Panc1 (cell line): ENCODE data around the gene TECPR1. TPM values are rescaled to one million over a fixed set of nuclear protein-coding genes. Genes with fewer than 3 reads are reported as not detected.
A peak's percentile ranks its signal among the peaks of the same experiment; 100 is the strongest.

Source experiments
- ATAC-seq: fragments of 200-7000 bp; cut with Tn5 transposase; 2 replicates; pipeline ENCODE4 v1.9.1; 2020; ENCODE audit warnings: mild to moderate bottlenecking, moderate library complexity
- BruUV-seq: library from RNA; stranded (reverse); fragments of 400-500 nt; replicated peaks from 2 replicates; lab custom pipeline; 2021; lab: Mats Ljungman, UMichigan
- CTCF ChIA-PET: fragments of 300-600 bp; sonication (Branson Sonifier 250); formaldehyde crosslinking; loops from one replicate; lab custom pipeline; 2022; ENCODE audit warnings: antibody characterized with exemption; lab: Charles Lee
- POLR2A ChIA-PET: fragments of 300-600 bp; sonication (Branson Sonifier 250); formaldehyde crosslinking; loops from one replicate; lab custom pipeline; 2022; ENCODE audit warnings: antibody characterized with exemption; lab: Charles Lee
- DNase-seq: peaks from one replicate; pipeline ENCODE4 v3.0.0-alpha.2; 2010; ENCODE audit warnings: low read depth, low spot score
- H3K27ac ChIP-seq: 2 replicates; pipeline ENCODE4 v1.5.1; 2011; ENCODE audit warnings: mild to moderate bottlenecking, low read length, inconsistent platforms
- H3K27me3 ChIP-seq: fragments of 200-500 bp; sonication (Bioruptor generic); 2 replicates; pipeline ENCODE4 v1.6.0; 2014; ENCODE audit warnings: low read length, inconsistent platforms; ENCODE audit not compliant: control insufficient read depth, insufficient read depth
- H3K36me3 ChIP-seq: fragments of 200-500 bp; sonication (Bioruptor generic); 2 replicates; pipeline ENCODE4 v1.5.1; 2014; ENCODE audit warnings: inconsistent platforms, mild to moderate bottlenecking, low read length, moderate library complexity; ENCODE audit not compliant: control insufficient read depth, insufficient read depth
- H3K4me1 ChIP-seq: 2 replicates; pipeline ENCODE4 v1.5.1; 2011; ENCODE audit warnings: inconsistent platforms, mild to moderate bottlenecking, low read length, moderate library complexity; ENCODE audit not compliant: control insufficient read depth, insufficient read depth
- H3K4me3 ChIP-seq, 2 experiments: 2 replicates each; pipeline ENCODE4 v1.5.1; 2011 to 2012; ENCODE audit warnings: low read depth in 2 of 2, low read length in 2 of 2, mild to moderate bottlenecking in 2 of 2, inconsistent platforms in 1 of 2, moderate library complexity in 1 of 2
- H3K9me3 ChIP-seq: fragments of 200-500 bp; sonication (Bioruptor generic); 2 replicates; pipeline ENCODE4 v1.5.1; 2014; ENCODE audit warnings: low read depth, mild to moderate bottlenecking, inconsistent platforms, low read length, moderate library complexity; ENCODE audit not compliant: control insufficient read depth, insufficient read depth
- POLR2AphosphoS5 ChIP-seq: IDR thresholded peaks from 2 replicates; pipeline ENCODE4 v1.6.1; 2012; ENCODE audit warnings: mild to moderate bottlenecking, low read depth, low read length, moderate library complexity
- SIN3A ChIP-seq: IDR thresholded peaks from 2 replicates; pipeline ENCODE4 v1.6.1; 2012; ENCODE audit warnings: low read depth, mild to moderate bottlenecking, low read length, moderate library complexity, borderline replicate concordance; ENCODE audit not compliant: insufficient read depth
- TCF7L2 ChIP-seq: IDR thresholded peaks from 2 replicates; pipeline ENCODE4 v1.6.1; 2011; ENCODE audit warnings: mild to moderate bottlenecking, low read depth, low read length, inconsistent platforms
- in situ Hi-C: cut with HindIII; loops from 2 replicates; pipeline ENCODE4 v1.10.0; 2016; ENCODE audit warnings: low sequenced_read_pairs, low pct_unique_long_range_greater_than_20kb
- intact Hi-C: fragments of 100-400 bp; cut with micrococcal nuclease; formaldehyde crosslinking; loops from one replicate; pipeline ENCODE4 v1.10.0; 2022; ENCODE audit not compliant: unreplicated experiment
- total RNA-seq: library from RNA; stranded (reverse); gene quantifications from one replicate; pipeline ENCODE4 v1.2.1, GENCODE V29; 2021; ENCODE audit not compliant: unreplicated experiment
- TF ChIP-seq, protein P1 (sequence below), 2 experiments: IDR thresholded peaks; 2 replicates each; pipeline ENCODE4 v1.6.1; 2011 to 2012; ENCODE audit warnings: low read depth in 2 of 2, control low read depth in 1 of 2, low read length in 1 of 2, mild to moderate bottlenecking in 1 of 2, moderate library complexity in 1 of 2; ENCODE audit not compliant: insufficient read depth in 1 of 2
- TF ChIP-seq, protein P2 (sequence below): fragments of 450-650 bp; IDR thresholded peaks from 2 replicates; pipeline ENCODE4 v1.5.1; 2017; ENCODE audit warnings: mild to moderate bottlenecking

The TECPR1 gene
- total RNA-seq, 1 experiment from 2014 or later = 21.0 TPM

DNA sequence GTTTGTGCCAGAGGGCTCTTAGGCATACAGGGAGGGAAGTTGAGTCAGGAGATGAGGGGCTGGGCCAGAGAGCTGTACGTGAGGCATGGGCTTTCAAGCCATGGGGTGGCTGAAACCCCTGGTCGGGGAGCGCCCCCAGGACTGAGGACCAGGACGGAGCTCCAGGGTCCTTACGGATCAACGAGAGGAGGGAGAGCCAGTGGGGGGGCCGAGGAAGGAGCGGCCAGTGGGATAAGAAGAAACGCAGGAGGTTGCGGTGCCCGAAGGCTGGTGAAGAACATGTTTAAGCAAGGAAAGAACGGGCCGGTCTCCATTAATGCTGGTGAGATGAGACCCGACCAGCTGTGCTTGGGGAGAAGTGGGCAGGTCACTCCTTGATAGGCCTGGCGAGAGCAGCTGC, 84.4 kb downstream of the TECPR1 start (continued):
- TF ChIP-seq TCF7L2 = no peak

DNA sequence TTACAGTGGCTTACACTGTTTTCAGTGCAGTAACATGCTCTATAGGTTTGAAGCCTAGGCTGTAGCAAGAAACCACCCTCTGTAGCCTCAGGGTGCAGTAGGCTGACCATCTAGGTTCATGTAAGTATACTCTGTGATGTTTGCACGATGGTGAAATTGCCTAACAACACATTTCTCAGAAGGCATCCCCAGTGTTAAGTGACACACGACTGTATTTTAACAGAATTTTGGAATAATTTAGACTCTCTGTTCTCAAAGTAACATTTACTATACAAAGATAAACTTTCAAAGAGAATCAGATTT, 85.4 kb downstream of the TECPR1 start:
- Histone ChIP-seq H3K4me1 (peaks cover 6% of the 10 kb centered on the region), H3K9me3 (no peaks in the 10 kb centered on the region), H3K27me3 (no peaks in the 10 kb centered on the region), H3K4me3 (no peak overlapping the region), H3K36me3 (no peaks in the 10 kb centered on the region), H3K27ac (no peak overlapping the region)
- DNase-seq (no peak), ATAC-seq (no peak)
- BruUV-seq = no TSS peak
- TF ChIP-seq POLR2AphosphoS5 (no peak), SIN3A (no peak), TCF7L2 (no peak)
- TF ChIP-seq, protein P1, sequence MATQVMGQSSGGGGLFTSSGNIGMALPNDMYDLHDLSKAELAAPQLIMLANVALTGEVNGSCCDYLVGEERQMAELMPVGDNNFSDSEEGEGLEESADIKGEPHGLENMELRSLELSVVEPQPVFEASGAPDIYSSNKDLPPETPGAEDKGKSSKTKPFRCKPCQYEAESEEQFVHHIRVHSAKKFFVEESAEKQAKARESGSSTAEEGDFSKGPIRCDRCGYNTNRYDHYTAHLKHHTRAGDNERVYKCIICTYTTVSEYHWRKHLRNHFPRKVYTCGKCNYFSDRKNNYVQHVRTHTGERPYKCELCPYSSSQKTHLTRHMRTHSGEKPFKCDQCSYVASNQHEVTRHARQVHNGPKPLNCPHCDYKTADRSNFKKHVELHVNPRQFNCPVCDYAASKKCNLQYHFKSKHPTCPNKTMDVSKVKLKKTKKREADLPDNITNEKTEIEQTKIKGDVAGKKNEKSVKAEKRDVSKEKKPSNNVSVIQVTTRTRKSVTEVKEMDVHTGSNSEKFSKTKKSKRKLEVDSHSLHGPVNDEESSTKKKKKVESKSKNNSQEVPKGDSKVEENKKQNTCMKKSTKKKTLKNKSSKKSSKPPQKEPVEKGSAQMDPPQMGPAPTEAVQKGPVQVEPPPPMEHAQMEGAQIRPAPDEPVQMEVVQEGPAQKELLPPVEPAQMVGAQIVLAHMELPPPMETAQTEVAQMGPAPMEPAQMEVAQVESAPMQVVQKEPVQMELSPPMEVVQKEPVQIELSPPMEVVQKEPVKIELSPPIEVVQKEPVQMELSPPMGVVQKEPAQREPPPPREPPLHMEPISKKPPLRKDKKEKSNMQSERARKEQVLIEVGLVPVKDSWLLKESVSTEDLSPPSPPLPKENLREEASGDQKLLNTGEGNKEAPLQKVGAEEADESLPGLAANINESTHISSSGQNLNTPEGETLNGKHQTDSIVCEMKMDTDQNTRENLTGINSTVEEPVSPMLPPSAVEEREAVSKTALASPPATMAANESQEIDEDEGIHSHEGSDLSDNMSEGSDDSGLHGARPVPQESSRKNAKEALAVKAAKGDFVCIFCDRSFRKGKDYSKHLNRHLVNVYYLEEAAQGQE (IDR thresholded peaks at IDR 0.05; ENCODE audit: insufficient read depth in 1 of 2, low read depth in 2 of 2, low read length in 1 of 2) = no peak
- TF ChIP-seq, protein P2, sequence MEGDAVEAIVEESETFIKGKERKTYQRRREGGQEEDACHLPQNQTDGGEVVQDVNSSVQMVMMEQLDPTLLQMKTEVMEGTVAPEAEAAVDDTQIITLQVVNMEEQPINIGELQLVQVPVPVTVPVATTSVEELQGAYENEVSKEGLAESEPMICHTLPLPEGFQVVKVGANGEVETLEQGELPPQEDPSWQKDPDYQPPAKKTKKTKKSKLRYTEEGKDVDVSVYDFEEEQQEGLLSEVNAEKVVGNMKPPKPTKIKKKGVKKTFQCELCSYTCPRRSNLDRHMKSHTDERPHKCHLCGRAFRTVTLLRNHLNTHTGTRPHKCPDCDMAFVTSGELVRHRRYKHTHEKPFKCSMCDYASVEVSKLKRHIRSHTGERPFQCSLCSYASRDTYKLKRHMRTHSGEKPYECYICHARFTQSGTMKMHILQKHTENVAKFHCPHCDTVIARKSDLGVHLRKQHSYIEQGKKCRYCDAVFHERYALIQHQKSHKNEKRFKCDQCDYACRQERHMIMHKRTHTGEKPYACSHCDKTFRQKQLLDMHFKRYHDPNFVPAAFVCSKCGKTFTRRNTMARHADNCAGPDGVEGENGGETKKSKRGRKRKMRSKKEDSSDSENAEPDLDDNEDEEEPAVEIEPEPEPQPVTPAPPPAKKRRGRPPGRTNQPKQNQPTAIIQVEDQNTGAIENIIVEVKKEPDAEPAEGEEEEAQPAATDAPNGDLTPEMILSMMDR = no peak
- in situ Hi-C loops (no loop called here), intact Hi-C loops (loop anchor here (1.0 kb wide), 1 partner anchor 60 kb away; the partner anchor contains the start of gene LMTK2)
- ChIA-PET POLR2A (interaction anchor here (0.5 kb wide), 1 partner anchor 180 kb away, joined by 3 read pairs; no protein-coding TSS in a partner anchor), CTCF (interaction anchor here (0.5 to 5.8 kb wide), 5 partner anchors 19 to 143 kb away, joined by 3 to 108 read pairs (median 6); no protein-coding TSS in a partner anchor)

DNA sequence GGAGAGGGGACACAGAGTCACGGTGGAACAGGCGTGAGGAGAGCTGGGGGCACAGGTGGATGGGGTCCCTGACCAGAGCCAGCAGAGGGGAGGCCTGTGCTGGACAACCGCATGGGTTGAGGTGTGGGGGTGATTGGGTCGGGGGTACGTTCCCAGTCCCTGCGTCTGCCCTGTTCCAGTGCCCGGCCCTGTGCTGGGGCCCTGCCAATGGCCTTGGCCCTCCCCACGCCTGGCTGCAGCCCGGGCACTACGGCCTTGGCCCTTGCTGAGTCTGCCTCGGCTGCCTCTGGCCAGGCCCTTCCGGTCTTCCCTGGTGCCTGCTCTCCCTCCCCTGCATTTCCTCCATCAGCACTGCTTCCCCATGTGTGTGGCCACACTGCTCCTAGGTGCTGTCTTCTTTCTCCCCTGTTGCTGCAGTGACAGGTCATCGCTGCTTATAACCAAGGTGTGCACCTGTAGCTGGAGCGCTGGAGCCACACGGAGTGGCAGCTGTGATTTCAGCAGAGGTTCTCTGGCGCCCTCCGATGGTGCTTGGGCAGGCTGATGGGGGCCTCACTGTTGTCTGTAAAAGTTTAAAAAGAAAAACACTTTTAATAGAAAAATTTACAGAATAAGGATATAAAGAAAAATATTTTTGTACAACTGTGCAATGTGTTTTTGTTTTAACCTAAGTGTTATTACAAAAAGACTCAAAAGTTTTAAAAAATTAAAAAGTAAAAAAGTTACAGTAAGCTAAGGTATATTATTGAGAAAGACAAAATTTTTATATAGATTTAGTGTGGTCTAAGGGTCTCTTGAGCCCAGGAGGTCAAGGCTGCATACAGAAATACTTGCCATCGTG, 86.0 kb downstream of the TECPR1 start:
- intact Hi-C loops (loop anchor here (1.0 kb wide), 1 partner anchor 60 kb away; the partner anchor contains the start of gene LMTK2), in situ Hi-C loops (no loop called here)
- Histone ChIP-seq H3K9me3 (no peaks in the 10 kb centered on the region), H3K4me1 (peaks cover 6% of the 10 kb centered on the region), H3K27ac (no peak overlapping the region), H3K27me3 (no peaks in the 10 kb centered on the region), H3K36me3 (no peaks in the 10 kb centered on the region), H3K4me3 (no peak overlapping the region)
- TF ChIP-seq, protein P1 (IDR thresholded peaks at IDR 0.05; ENCODE audit: insufficient read depth in 1 of 2, low read depth in 2 of 2, low read length in 1 of 2) = no peak
- TF ChIP-seq, protein P2 = peak; percentile 92
- POLR2A ChIA-PET = interaction anchor here (0.5 kb wide), 1 partner anchor 180 kb away, joined by 3 read pairs; no protein-coding TSS in a partner anchor
- ATAC-seq = peak; percentile 79
- DNase-seq = no peak
- CTCF ChIA-PET = interaction anchor here (0.5 to 5.8 kb wide), 5 partner anchors 19 to 143 kb away, joined by 3 to 108 read pairs (median 6); no protein-coding TSS in a partner anchor
- BruUV-seq = no TSS peak
